HCEC 1CT (cell line): ENCODE results near the gene TAC3.
"Not testable (repeated sequence)": the region's sequence is repeated elsewhere in the genome, so short reads cannot be mapped to it uniquely, and the experiment has no call there.

Experiments used
- DNase-seq: peaks from one replicate; pipeline ENCODE4 v3.0.0-alpha.2; 2017

TAC3 gene

DNA sequence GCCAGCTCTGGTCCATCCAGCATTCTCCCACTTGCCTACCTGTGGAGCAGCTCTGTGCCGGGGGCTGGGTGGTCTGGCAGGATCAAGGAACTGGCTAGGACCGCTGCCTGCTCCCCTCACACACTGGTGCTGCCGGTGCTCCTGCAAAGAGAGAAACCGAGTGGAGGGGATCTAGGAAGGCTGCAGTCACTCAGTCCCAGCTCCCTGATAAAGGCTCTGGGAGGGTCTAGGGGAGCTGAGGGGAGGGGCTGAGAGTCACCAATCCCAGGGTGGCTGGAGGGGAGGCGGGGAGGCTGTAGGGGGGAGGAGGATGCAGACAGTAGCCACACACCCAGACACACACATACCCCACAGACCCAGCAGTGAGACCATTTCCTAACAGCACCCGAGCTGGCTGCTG is at the start of gene TAC3:
Gene TAC3, minus strand, starts transcription at position 182 of the 400 bp plus-strand sequence. CDS start 732 bp downstream, outside the sequence.
- DNase-seq, result no peak

DNA sequence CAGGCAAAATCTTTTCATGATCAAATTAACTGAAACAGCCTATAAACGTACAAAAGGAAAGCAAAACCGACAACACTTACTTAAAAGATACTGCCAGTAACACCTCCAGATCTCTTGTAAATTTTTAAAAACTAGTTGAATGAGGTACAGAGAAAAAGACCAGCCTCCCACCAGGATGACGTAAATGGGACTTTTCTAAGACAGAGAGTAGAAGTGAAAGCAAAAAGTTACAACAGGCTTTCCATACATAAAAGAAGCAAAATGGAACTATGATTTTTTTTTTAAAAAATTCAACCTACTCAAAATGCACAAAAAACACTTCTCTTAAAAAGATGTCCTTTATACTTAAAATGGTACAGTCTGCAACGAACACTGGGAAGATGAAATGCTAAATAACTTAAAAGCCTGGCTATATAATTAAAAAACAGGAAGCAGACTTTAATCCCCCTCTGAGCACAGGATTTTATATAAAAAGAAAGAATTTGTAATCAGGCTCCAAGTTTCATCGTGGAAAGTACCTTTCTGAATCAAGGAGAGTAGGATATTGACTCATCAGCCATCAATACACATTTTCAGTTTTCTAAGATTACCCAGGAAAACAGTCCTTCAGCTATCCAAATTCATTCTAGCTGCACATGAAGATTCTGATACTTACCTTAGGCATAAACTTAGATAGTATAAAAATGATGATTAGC is 47.8 kb upstream of the TAC3 start:
- no peak for DNase-seq

DNA sequence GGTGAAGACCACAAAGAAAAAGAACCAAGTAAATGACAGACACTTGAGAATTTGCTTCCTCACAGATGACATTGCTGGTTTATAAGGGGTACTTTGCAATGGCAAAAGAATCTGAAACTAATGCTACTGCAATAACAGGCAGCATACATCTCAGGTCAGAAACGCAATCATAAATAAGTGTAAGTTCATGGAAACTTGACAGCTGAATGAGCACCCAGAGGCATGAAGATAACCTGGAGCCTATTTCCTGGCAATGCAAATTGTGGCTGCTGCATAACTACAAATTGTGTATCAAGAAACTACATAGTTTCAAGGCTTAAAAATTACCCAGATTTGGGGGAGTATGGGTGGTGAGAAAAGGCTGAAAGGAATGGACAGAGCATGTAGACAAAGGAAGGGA is 42.1 kb upstream of the TAC3 start:
- no peak for DNase-seq

DNA sequence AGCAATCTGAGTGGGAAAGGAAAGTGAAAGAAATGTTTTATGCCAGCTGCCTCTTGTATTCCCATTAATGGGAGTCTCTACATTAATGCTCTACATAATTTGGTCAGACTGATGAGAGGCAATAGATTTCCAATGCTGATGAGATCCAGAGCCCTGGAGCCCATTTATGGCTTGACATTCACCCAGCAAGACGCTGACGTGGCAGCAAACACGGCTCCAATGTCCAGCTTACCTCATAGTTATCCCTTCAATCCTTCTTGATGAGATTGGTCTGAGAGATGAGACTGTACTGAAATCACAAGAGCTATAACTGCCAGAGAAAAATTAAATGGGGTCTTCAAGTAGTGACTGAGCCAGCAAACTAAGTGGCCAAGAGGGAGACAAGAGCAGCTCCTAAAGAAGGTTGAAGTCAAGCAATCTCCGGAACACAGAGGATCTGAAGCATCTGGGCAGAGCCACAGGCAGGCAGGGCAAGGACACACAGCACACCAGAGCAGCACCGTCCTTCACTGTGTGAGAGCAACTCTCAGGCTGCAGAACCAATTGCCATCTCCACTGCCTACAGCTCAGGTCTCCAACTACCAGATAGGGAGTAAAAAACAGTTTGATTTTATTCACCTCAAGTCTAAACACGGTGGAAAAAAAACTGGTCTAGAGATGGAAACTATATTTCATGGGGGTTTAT is 40.9 kb upstream of the TAC3 start:
- no peak for DNase-seq

DNA sequence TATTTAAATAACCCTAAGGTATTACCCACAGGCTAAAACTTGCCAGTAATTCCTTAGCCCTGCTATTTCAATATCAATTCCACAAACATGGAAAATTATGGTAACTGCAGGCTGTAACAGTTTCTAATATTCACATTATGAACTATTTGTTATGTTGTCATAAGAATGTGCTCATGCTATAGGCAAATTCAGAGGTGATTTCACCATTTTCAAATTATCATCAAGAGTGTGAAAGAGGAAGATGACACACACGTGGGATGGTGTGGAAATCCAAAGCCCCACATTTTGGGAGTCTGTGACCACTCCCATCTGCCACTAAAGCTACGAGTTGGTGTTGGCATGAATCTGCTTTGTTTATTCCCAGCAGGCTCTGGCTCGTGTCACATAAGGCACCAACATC is 39.5 kb upstream of the TAC3 start:
- no peak for DNase-seq

DNA sequence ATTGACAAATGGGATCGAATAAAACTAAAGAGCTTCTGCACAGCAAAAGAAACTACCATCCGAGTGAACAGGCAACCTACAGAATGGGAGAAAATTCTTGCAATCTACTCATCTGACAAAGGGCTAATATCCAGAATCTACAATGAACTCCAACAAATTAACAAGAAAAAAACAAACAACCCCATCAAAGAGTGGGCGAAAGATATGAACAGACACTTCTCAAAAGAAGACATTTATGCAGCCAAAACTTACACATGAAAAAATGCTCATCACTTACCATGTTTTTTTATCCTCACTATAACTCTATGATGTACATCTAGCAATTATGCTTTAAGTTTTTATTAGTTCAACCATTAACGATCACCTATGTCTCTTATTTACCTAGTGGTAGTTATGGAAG is 37.6 kb upstream of the TAC3 start:
- not testable (repeated sequence) for DNase-seq

DNA sequence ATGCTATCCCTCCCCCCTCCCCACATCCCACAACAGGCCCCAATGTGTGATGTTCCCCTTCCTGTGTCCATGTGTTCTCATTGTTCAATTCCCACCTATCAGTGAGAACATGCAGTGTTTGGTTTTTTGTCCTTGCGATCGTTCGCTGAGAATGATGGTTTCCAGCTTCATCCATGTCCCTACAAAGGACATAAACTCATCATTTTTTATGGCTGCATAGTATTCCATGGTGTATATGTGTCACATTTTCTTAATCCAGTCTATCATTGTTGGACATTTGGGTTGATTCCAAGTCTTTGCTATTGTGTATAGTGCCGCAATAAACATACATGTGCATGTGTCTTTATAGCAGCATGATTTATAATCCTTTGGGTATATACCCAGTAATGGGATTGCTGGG is 36.8 kb upstream of the TAC3 start:
- not testable (repeated sequence) for DNase-seq

DNA sequence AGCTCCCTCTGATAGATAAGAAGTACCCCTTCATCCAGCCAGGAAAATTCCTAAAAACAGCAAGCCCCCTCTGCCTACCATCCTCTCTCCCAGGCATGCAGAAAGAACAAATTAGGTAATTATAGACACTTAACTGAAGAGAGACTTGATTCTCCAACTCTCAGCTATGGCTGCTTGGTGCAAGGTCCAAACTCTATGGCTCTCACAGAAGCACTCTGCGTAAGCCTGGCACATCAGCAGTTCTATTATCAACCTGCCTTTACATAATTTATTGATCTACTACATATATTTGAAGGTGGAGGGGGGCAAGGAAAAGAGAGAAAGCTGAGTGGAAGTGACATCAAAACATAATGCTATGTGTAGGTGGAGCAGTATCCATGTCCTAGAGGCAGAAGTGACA is 34.7 kb upstream of the TAC3 start:
- no peak for DNase-seq

DNA sequence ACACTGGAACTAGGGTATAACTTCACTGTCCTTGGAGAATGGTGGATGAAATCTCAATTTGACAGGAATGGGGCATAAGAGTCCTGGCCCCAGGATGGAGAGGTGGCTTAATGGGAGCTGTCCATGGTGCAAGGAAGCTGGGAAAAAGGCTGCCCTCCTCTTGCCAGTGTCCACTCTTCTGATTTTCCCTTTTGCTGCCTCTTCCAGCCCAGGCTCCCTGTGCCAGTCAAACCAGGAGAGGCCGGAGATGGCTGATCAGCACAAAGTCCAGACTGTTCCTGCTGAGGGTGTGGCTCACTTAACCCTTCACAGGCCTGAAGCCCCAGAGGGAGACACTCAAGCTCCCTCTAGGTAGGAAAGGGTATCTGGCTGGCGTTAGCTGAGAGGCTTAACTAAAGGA is 33.6 kb upstream of the TAC3 start, which contains the start of gene MYO1A:
Gene MYO1A, minus strand, starts transcription at position 240 of the 400 bp plus-strand sequence. CDS start 1,806 bp downstream, outside the sequence.
- no peak for DNase-seq

DNA sequence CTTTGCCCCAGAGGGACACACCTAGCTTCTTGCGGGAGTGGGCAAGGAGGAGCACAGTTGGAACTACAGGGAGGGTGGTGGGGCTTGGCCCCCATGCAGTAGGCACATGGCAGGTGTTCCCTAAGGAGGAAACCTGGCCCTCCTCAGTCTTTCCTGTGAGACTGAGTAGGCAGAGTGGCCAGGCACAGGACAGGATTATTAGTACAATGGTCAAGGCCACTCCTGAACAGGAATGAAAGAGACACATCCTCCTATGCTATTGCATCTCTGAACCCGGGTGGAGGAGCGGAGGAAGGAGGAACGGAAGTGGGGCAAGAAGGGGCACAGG is 32.8 kb upstream of the TAC3 start:
- DNase-seq, result no peak

DNA sequence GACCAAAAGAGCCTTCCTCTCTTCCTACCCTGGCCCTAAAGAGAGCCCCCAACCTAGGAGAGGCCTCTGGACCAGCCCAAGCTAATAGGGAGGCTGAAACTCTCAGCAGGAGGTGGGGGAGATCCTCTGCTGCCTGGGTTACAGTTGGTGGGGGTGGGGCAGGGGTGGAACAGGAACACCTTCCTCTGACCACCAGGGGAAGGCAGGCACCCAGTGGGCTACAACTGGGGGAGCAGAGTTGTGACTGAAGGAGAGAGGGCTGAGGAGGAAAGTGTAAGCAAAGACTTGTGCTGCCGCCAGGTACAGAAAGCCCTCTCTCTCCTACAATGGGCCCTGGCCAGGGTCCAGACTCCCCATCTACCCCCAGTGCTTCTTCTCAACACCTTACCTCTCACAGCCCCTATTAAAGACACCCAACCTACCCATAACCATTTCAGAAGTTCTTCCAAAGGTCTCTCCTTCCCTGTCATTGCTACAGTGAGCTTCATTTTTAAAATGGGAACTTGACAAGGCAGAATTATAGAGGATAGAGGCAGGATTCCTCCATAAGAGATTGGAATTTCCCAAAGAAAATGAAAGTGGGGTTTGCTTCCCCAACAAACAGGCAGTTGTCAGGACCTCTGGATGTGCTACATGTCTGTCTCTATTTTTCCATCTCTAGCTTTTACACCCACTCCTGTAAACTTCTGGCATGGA is 32.2 kb upstream of the TAC3 start:
- no peak for DNase-seq

DNA sequence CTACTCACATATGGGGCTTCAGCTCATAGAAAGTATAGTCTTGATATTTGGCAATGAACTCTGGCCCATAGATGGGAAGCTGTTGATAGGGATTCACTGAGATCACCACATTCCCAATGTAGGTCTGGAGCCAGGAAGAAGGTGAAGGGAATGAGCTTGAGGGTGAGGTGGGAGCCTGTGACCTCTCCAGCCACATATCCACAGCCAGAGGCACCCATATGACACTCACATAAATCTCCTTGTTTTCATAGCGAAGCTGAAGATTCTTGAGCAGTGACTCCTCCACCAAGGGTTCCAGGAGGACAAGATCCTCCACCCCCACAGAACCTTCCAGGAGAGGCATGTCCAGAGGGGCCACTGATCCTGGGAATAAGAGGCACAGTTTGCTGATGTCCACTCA is 31.7 kb upstream of the TAC3 start:
- peak; percentile 58 for DNase-seq

DNA sequence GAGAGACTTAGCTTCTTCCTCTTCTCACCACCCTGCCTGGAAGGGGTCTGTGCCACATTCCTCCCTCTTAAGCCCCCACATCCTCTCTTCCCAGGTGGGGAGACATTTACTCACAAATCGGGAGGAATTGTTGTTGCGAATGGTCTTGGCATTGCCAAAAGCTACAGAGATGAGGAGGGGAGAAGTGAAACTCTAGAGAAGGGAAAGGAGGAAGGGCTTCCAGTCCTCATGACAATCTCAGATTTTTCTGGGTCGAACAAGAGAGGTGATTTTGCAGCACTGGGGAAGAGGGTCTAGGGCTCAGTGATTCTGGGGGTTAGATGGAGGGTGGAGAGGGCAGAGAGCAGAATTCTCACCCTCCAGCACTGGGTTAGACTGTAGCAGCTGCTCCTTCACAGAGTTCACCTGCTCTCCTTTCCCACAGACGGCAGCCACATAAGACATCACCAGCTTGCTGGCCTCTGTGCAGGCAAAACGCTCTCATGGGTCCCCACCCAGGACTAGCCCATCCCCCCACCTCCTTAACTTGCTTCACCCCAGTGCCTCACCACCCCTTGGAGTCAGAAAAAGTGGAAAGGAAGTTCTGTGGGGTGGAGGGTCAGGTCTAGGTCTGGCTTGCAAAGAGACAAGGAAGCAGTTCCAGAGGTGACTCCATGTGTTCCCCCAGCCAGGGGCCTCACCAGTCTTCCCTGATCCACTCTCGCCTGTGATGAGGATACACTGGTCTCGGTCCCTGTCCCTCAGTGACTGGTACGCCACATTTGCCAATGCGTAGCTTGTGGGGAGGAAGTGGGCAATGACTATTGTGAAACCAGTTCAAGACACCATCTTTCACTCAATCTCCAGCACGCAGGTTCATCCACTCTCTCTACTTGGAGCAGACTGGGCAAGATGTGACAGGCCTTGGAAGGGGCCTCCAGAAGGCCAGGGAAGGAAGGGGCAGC is 30.9 kb upstream of the TAC3 start:
- DNase-seq, result no peak

DNA sequence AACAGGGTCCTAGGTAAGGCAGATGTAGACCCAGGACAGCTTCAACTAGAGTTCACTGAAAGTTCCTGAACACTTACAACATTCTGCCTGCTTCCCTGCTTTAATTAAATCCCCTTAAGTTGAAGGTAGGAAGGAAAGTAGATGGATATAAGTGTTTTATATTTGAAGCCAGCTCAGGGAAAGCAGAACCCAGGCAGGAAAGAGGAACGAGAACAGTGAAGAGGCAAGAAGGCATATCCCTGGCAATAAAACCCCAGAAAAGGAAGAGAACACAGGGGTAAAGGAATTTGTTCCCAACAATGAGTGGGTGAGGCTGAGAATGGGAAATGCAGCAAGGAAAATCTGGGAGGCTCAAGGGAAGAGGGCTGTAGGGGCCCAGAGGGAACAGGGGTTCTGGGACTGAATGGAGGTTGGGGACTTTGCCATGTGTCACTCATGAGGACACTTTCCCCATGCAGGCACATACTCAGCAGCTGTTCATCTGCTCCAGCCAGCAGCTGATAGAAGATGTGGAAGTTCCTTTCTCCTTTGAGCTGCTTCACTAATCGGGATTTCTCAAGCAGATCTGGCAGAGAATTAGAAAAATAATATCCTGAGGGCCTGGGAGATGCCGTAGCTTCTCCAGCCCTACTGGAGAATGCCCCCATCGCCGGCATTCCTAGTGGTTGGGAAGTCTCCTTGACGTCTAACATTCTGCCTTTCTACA is 29.9 kb upstream of the TAC3 start:
- DNase-seq, result no peak

DNA sequence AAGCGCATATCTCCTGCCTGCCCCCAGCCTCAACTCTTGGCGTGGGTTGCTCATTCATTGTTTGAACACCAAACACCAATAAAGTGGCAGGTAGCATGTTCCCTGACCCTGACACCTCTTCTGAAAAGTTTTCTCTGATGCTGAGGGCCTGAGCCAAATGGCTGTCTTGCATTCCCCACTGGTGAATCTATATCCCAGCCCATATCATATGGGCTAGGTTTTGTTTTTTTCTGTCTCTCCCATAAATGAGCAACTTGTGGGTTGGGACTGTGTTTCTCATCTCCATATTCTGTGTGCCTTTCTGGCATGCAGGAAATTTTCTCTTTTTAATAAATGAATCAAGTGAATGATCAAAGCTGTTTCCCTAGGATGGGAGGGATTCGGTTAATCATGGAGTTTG is 28.6 kb upstream of the TAC3 start:
- DNase-seq, result peak; percentile 14

DNA sequence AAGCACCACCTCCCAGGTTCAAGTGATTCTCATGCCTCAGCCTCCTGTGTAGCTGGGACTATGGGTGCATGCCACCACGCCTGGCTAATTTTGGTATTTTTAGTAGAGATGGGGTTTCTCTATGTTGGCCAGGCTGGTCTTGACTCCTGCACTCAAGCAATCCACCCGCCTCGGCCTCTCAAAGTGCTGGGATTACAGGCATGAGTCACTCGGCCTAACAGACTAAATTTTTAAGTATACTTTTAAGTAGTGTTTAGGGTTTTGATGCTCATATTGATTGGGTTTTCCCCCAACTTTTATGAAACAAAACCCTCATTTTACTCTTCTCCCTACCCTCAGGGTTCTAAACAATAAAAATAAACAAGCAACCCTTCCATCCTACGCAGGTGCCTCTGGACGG is 28.1 kb upstream of the TAC3 start:
- DNase-seq, result no peak

DNA sequence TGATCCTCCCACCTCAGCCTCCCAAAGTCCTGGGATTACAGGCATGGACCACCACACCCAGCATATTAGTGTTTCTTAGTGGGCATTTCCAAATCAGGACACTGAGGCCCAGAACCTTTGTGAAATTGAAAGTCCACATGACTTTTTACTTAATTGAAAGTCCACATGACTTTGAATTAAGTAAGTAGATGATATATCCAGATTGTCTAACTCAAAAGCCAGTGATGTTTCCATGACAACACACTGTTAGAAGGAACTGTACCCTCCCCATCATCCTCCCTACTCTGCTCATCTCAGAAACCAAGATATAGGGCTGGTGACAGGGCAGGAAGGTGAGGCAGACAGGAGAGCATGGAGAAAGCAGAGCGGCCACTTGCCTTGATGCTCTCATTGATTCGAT is 26.4 kb upstream of the TAC3 start:
- no peak for DNase-seq

DNA sequence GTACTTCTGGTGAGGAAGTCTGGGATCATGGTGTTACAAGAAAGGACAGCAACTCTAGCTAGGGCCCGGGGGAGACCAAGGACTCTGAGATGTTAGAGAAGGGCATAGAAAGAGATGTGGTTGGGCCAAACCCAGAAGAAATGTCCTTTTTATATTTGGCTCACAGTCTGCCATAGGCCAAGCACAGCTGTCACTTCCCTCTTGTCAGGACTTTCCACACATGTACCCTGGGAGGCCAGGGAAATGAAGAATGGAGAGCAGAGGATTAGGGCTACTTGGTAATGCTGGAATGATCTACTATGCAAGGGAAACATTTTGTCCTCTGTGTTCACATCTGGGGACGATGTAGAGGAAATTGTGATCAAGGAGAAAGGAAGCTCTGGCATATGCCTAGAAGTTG is 24.4 kb upstream of the TAC3 start:
- DNase-seq, result no peak

DNA sequence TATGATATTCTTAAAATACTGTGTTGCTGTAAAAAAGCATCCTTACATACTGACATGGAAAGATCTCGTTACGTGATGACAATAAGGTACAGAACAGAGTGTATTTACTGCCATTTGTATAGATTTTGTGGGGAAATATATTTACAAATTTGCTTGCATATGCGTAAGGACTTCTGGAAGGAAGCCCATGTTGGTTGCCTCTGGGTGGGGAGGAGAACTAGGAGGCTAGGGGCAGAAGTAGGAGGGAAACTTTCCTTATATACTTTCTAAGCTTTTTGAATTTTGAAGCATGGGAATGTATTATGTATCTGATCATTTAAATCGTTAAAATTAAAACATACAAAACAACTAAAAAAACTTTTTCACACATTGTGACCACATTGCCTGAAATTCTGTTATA is 23.9 kb upstream of the TAC3 start:
- no peak for DNase-seq

DNA sequence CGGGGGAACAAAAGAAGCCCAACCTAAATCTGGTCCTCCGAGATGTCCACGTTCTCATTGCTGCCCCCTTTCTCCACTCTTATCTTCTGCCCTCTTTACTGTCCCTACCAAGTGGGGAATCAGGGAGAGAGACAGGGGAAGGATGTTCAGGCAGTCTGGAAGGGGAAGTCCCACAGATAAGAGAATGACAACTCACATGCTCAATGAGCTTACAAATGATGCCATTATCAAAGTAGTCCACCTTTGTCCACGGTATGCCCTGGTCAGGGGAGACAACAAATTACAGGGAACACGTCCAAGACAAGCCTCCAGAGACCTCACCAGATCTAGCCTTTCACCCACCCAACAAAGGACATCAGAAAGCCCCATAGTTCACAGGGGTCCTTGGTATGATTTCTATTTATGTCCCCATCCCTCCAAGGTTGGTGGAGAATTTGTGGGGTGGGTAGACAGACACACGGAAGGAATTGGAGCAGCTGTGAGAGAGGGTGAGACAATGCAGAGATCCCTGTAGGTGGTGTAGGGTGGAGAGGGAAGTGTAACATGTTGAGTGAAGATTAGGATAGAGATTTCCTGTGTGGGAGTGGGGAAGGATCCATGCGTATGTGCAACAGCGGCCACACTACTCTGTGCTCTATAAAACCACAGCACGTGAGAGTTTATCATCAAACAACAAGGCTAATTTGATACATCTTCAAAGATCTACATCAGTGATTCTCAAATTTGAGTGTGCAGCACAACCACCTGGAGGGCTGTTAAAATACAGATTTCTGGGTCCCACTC is 22.9 kb upstream of the TAC3 start:
- no peak for DNase-seq

DNA sequence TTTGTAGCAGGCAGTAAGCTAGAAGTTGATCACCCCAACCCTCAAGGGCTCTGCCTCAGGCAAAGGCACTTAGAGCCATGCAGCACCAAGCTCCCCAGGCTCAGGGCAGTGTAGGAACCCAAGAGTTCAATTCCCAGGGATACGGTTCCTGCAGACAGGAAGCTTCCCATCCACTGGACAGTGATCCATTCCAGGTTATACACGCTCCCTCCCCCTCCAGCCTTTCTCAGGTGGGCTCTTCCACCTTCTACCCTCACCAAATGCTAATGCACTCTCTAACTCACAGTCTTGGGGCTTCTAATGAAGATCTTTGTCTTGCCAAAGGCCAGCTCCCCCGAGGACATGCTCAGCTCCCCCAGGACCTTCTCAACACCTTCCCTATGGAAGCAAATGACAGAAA is 20.9 kb upstream of the TAC3 start:
- no peak for DNase-seq

DNA sequence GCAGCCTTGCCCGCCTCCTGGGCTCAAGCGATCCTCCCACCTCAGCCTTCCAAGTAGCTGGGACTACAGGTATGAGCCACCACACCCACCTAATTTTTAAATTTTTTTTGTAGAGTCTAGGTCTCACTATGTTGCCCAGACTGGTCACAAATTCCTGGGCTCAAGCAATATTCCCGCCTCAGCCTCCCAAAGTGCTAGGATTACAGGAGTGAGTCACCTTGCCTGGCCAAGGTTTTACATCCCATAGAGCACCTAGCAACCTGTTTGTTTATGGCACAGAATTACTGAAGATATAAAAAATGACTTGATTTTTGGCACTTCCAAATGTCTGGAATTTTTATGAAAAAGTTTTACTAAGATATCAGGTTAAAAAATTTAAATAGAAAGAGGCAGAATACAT is 17.1 kb upstream of the TAC3 start:
- no peak for DNase-seq
